ENCODE measurements around the gene CACNA2D3. TPM values are rescaled to one million over a fixed set of nuclear protein-coding genes. Genes with fewer than 3 reads are reported as not detected.

CACNA2D3 gene
- total RNA-seq, 1 donor from 2014 or later, result not detected

- Histone ChIP-seq H2AFZ (replicated peaks) (no peak overlapping the region), H3K9me3 (ENCODE audit: low read depth) (no peaks in the 10 kb centered on the region), H3F3A (ENCODE audit: low read depth) (no peaks in the 10 kb centered on the region), H3K27ac (no peak overlapping the region), H3K4me1 (no peaks in the 10 kb centered on the region), H3K4me3 (no peak overlapping the region), H3K36me3 (no peaks in the 10 kb centered on the region), H3K79me2 (ENCODE audit: low read depth) (no peaks in the 10 kb centered on the region), H3K9ac (no peak overlapping the region), H3K4me2 (no peak overlapping the region), H4K20me1 (ENCODE audit: low read depth) (no peaks in the 10 kb centered on the region), H3K27me3 (no peaks in the 10 kb centered on the region)
- no peak for TF ChIP-seq CTCF (IDR thresholded peaks at IDR 0.05)
- TF ChIP-seq EZH2phosphoT487 (IDR thresholded peaks at IDR 0.05), result no peak
- TF ChIP-seq EZH2 (IDR thresholded peaks at IDR 0.05), result no peak
- H3K4me1 Mint-ChIP-seq, result peaks cover under 1% of the 10 kb centered on the region
- DNase-seq (ENCODE audit: low spot score), result no peak
- H3K36me3 Mint-ChIP-seq, result no peaks in the 10 kb centered on the region
- H3K27me3 Mint-ChIP-seq (ENCODE audit: insufficient read depth, low read depth), result peaks cover 10% of the 10 kb centered on the region
- peaks cover 7% of the 10 kb centered on the region for H3K9me3 Mint-ChIP-seq
- H3K27ac Mint-ChIP-seq, result no peak overlapping the region
- H3K4me3 Mint-ChIP-seq, result no peak overlapping the region
Observed at GRCh38 chr3:54915181-54915580, 792.8 kb downstream of the CACNA2D3 start.

- no peak overlapping the region for H3K9ac ChIP-seq
Observed at GRCh38 chr3:54915976-54916375, 793.6 kb downstream of the CACNA2D3 start.

GRCh38 chr3:54916732-54917131 lies 794.4 kb downstream of the CACNA2D3 start:
- TF ChIP-seq EZH2 (IDR thresholded peaks at IDR 0.05), result no peak
- no peak for TF ChIP-seq EZH2phosphoT487 (IDR thresholded peaks at IDR 0.05)
- no peak for TF ChIP-seq CTCF (IDR thresholded peaks at IDR 0.05)
- peaks cover 4% of the 10 kb centered on the region for H3K4me1 Mint-ChIP-seq
- no peak for DNase-seq (ENCODE audit: low spot score)
- Histone ChIP-seq H3K36me3 (no peaks in the 10 kb centered on the region), H3K9ac (no peak overlapping the region), H3K4me1 (no peaks in the 10 kb centered on the region), H3F3A (ENCODE audit: low read depth) (no peaks in the 10 kb centered on the region), H3K4me3 (no peak overlapping the region), H3K27me3 (no peaks in the 10 kb centered on the region), H3K9me3 (ENCODE audit: low read depth) (no peaks in the 10 kb centered on the region), H3K79me2 (ENCODE audit: low read depth) (no peaks in the 10 kb centered on the region), H4K20me1 (ENCODE audit: low read depth) (no peaks in the 10 kb centered on the region), H2AFZ (replicated peaks) (no peak overlapping the region), H3K4me2 (no peak overlapping the region), H3K27ac (no peak overlapping the region)
- peaks cover 7% of the 10 kb centered on the region for H3K9me3 Mint-ChIP-seq
- H3K4me3 Mint-ChIP-seq, result no peak overlapping the region
- H3K27ac Mint-ChIP-seq, result no peak overlapping the region
- peaks cover 6% of the 10 kb centered on the region for H3K27me3 Mint-ChIP-seq (ENCODE audit: insufficient read depth, low read depth)
- H3K36me3 Mint-ChIP-seq, result no peaks in the 10 kb centered on the region

More at GRCh38 chr3:54915976-54916375, 793.6 kb downstream of the CACNA2D3 start:
- no peak overlapping the region for H3K4me3 Mint-ChIP-seq
- H3K27ac Mint-ChIP-seq, result no peak overlapping the region
- H2AFZ ChIP-seq (replicated peaks), result no peak overlapping the region
- H3F3A ChIP-seq (ENCODE audit: low read depth), result no peaks in the 10 kb centered on the region
- no peaks in the 10 kb centered on the region for H3K79me2 ChIP-seq (ENCODE audit: low read depth)
- H3K36me3 ChIP-seq, result no peaks in the 10 kb centered on the region
- H3K9me3 Mint-ChIP-seq, result peaks cover 7% of the 10 kb centered on the region
- H3K27me3 Mint-ChIP-seq (ENCODE audit: insufficient read depth, low read depth), result peaks cover 8% of the 10 kb centered on the region
- TF ChIP-seq EZH2phosphoT487 (IDR thresholded peaks at IDR 0.05), result no peak
- H3K27me3 ChIP-seq, result no peaks in the 10 kb centered on the region
- no peak for DNase-seq (ENCODE audit: low spot score)
- no peaks in the 10 kb centered on the region for H3K4me1 ChIP-seq
- H3K4me3 ChIP-seq, result no peak overlapping the region
- H3K9me3 ChIP-seq (ENCODE audit: low read depth), result no peaks in the 10 kb centered on the region
- no peaks in the 10 kb centered on the region for H3K36me3 Mint-ChIP-seq
- no peak overlapping the region for H3K27ac ChIP-seq
- peaks cover 4% of the 10 kb centered on the region for H3K4me1 Mint-ChIP-seq
- H4K20me1 ChIP-seq (ENCODE audit: low read depth), result no peaks in the 10 kb centered on the region
- H3K4me2 ChIP-seq, result no peak overlapping the region

GRCh38 chr3:54917174-54917573 lies 794.8 kb downstream of the CACNA2D3 start:
- Mint-ChIP-seq H3K27me3 (ENCODE audit: insufficient read depth, low read depth) (peaks cover 6% of the 10 kb centered on the region), H3K9me3 (peaks cover 7% of the 10 kb centered on the region), H3K4me3 (no peak overlapping the region), H3K36me3 (no peaks in the 10 kb centered on the region), H3K27ac (no peak overlapping the region), H3K4me1 (peaks cover 4% of the 10 kb centered on the region)
- Histone ChIP-seq H2AFZ (replicated peaks) (no peak overlapping the region), H3K27me3 (no peaks in the 10 kb centered on the region), H3K36me3 (no peaks in the 10 kb centered on the region), H3F3A (ENCODE audit: low read depth) (no peaks in the 10 kb centered on the region), H3K79me2 (ENCODE audit: low read depth) (no peaks in the 10 kb centered on the region), H4K20me1 (ENCODE audit: low read depth) (no peaks in the 10 kb centered on the region), H3K9me3 (ENCODE audit: low read depth) (no peaks in the 10 kb centered on the region), H3K4me2 (no peak overlapping the region), H3K4me1 (no peaks in the 10 kb centered on the region), H3K4me3 (no peak overlapping the region), H3K9ac (no peak overlapping the region), H3K27ac (no peak overlapping the region)
- no peak for DNase-seq (ENCODE audit: low spot score)
- TF ChIP-seq EZH2phosphoT487 (IDR thresholded peaks at IDR 0.05), result no peak
- TF ChIP-seq EZH2 (IDR thresholded peaks at IDR 0.05), result no peak
- TF ChIP-seq CTCF (IDR thresholded peaks at IDR 0.05), result no peak
